Thymus (tissue), 11 donors: Measurements from ENCODE around the gene LRP1-AS. TPM values are rescaled to one million over a fixed set of nuclear protein-coding genes. Genes with fewer than 3 reads are reported as not detected.

ENCODE experiments used
- DNase-seq, 9 donors: peaks; one replicate each; pipeline ENCODE4 v3.0.0-alpha.2; 2013; ENCODE audit warnings: low spot score in 9 of 9, low read depth in 6 of 9, missing footprints in 1 of 9
- H3K27ac ChIP-seq, 2 donors: one replicate each; pipeline ENCODE4 v1.5.1; 2013; ENCODE audit warnings: control low read depth in 1 of 2, low read depth in 1 of 2, low read length in 1 of 2, mild to moderate bottlenecking in 1 of 2, moderate library complexity in 1 of 2
- H3K27me3 ChIP-seq, 2 donors: one replicate each; pipeline ENCODE4 v1.5.1; 2013; ENCODE audit warnings: low read length in 1 of 2; ENCODE audit not compliant: control insufficient read depth in 2 of 2, insufficient read depth in 1 of 2
- H3K36me3 ChIP-seq, 2 donors: one replicate each; pipeline ENCODE4 v1.5.1; 2013; ENCODE audit warnings: low read length in 1 of 2, mild to moderate bottlenecking in 1 of 2, moderate library complexity in 1 of 2; ENCODE audit not compliant: control insufficient read depth in 2 of 2, insufficient read depth in 2 of 2
- H3K4me1 ChIP-seq, 2 donors: one replicate each; pipeline ENCODE4 v1.5.1; 2013; ENCODE audit warnings: low read length in 2 of 2; ENCODE audit not compliant: control insufficient read depth in 2 of 2, insufficient read depth in 2 of 2
- H3K4me3 ChIP-seq, 2 donors: one replicate each; pipeline ENCODE4 v1.5.1; 2013; ENCODE audit warnings: low read length in 2 of 2, control low read depth in 1 of 2, mild to moderate bottlenecking in 1 of 2
- H3K9me3 ChIP-seq, 2 donors: one replicate each; pipeline ENCODE4 v1.5.1; 2013; ENCODE audit warnings: low read length in 1 of 2, mild to moderate bottlenecking in 1 of 2; ENCODE audit not compliant: control insufficient read depth in 2 of 2, insufficient read depth in 1 of 2
- WGBS: extraction: QIAGEN DNeasy Blood & Tissue Kit; methylation state at CpG from one replicate; pipeline ENCODE4 v1.1.7; 2013; 5-methylcytosine and 5-hydroxymethylcytosine counted together
- polyA plus RNA-seq: library from polyadenylated mRNA; stranded (reverse); fragments of 200-250 nt; gene quantifications from one replicate; pipeline ENCODE4 v1.2.3, GENCODE V29; 2013
- total RNA-seq: library from RNA; stranded (reverse); fragments of 120-200 nt; gene quantifications from one replicate; pipeline ENCODE4 v1.2.4, GENCODE V29; 2013
- donor health status: healthy.

The LRP1-AS gene
- total and polyA plus RNA-seq, 2 donors, result not detected

GRCh38 chr12:57142121-57142520 lies 5.3 kb downstream of the LRP1-AS start:
- DNase-seq, result no peak
- Histone ChIP-seq H3K27me3 (no peaks in the 10 kb centered on the region), H3K36me3 (peaks cover 0 to 4% of the 10 kb centered on the region in 2 donors), H3K4me1 (peaks cover 10 to 18% of the 10 kb centered on the region in 2 donors), H3K27ac (no peak overlapping the region), H3K9me3 (no peaks in the 10 kb centered on the region), H3K4me3 (no peak overlapping the region)
- 97% methylated on average over 9 of the region's 9 CpGs for WGBS

DNA sequence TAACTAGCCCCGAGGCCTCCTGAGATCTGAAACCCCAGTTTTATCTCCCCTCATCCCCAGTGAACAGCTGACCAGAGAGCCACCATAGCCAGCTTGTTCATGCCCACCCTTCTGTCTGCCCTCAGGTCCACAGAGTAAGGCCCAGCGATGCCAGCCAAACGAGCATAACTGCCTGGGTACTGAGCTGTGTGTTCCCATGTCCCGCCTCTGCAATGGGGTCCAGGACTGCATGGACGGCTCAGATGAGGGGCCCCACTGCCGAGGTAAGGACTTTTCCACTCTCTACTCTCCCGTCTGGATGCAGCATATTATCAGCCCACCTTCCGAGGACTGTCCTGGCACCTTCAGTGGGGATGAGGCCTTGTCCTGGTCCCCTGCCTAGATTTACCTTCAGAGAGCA lies 6.2 kb downstream of the LRP1-AS start:
- Histone ChIP-seq H3K4me1 (peaks cover 10 to 18% of the 10 kb centered on the region in 2 donors), H3K27ac (no peak overlapping the region), H3K27me3 (no peaks in the 10 kb centered on the region), H3K4me3 (no peak overlapping the region), H3K9me3 (no peaks in the 10 kb centered on the region), H3K36me3 (peaks cover 0 to 4% of the 10 kb centered on the region in 2 donors)
- WGBS, result 97% methylated on average over 8 of the region's 8 CpGs
- no peak for DNase-seq

DNA sequence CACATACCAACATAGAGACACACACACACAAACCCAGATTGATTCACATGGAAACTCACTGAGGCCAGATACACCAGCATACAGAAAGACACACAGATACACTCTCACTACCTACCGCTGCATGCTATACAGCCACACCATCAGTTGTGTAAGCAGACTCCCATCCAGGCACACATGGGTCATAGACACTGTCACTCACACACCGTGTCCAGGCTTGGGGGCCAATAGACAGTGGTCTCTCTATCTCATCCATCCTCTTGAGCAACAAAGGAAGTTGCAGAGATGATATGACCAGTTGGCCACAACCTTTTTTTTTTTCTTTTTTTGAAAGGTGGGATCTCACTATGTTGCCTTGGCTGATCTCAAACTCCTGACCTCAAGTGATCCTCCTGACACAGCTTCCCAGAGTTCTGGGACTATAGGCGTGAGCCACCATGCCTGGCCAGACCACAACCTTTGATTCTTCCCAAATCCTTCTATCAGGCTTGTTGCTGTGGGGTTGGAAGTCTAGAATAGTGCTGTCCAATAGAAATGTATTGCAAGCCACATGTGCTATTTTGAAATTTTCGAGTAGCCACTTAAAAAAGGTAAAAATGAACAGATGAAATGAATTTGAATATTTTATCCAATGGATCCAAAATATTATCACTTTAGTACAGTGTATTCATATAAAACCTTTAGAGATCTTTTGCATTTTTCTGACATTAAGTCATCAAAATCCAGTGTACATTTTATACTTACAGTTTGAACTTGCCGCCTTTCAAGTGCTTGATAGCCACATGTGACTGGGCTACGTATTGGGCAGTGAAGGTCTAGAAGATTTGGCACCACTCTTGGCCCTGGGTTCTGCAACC lies 7.4 kb downstream of the LRP1-AS start:
- 96% methylated on average over 6 of the region's 6 CpGs for WGBS

DNA sequence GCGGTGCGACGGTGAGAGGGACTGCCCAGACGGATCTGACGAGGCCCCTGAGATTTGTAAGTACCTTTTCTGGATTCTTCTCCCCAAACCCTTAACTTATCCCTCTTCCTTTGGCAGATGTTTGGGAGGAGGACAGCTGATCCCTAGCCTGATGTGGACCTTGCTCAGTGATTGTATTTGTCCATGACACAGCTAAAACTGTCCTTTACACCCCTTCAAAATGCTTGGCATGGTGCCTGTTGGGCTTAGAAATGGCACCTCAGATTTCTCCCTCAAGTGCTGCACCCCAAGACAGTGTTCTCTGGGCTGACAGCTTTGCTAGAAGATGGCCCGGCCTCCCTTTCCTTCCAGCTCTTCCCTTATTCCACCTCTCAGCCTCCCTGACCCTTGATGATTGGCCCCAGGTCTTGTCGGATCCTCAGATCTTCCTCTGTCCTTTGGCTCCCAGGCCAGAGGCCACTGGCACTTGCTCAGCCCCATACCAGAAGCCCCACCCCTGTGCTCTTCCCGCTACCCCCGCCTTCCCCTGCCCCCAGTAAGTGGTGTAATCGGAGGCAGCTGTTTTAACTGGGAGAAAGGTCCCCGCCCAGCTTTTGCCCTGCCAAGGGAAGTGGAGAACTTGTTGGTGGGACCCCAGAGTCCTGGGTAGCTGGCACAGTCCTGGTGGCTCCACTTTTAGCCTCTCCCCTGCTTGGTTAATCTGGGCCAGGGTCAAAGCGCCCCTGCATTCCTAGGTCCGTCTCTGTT lies 8.7 kb downstream of the LRP1-AS start:
- Histone ChIP-seq H3K9me3 (no peaks in the 10 kb centered on the region), H3K4me3 (no peak overlapping the region), H3K27me3 (peaks cover 0 to 5% of the 10 kb centered on the region in 2 donors), H3K4me1 (peaks cover 10 to 15% of the 10 kb centered on the region in 2 donors), H3K36me3 (no peaks in the 10 kb centered on the region), H3K27ac (no peak overlapping the region)
- DNase-seq, result no peak
- 94% methylated on average over 13 of the region's 13 CpGs for WGBS

More for the DNA sequence above, 7.4 kb downstream of the LRP1-AS start:
- H3K36me3 ChIP-seq, result peaks cover 0 to 2% of the 10 kb centered on the region in 2 donors
- peaks cover 10 to 18% of the 10 kb centered on the region in 2 donors for H3K4me1 ChIP-seq
- H3K27ac ChIP-seq, result peak overlapping the region in 1 of 2 donors; percentile 20
- no peaks in the 10 kb centered on the region for H3K9me3 ChIP-seq
- no peaks in the 10 kb centered on the region for H3K27me3 ChIP-seq
- no peak overlapping the region for H3K4me3 ChIP-seq
- DNase-seq, result no peak

GRCh38 chr12:57135527-57136326 lies 11.7 kb downstream of the LRP1-AS start:
- 89% methylated on average over 18 of the region's 18 CpGs for WGBS
- Histone ChIP-seq H3K36me3 (no peaks in the 10 kb centered on the region), H3K27me3 (peaks cover 2 to 33% of the 10 kb centered on the region in 2 donors), H3K27ac (no peak overlapping the region), H3K4me1 (no peaks in the 10 kb centered on the region), H3K4me3 (no peak overlapping the region), H3K9me3 (no peaks in the 10 kb centered on the region)
- DNase-seq, result no peak

DNA sequence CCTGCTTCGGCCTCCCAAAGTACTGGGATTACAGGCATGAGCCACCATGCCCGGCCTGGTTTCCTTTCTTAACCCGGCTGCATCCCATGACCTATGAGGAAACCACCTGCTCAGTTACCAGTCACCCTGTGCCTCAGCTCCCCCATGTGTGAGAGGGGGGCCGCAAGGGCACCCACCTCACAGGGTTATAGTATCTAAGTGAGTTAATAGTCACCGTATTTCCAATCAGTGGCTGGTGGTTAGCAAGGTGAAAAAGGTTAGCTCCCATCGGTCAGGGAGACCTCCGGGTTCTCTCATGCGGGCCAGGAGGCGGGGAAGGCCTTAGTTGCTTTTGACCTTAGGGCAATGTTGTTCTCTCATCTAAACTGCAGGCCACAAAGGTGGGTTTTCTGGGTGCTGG lies 12.5 kb downstream of the LRP1-AS start:
- no peak overlapping the region for H3K4me3 ChIP-seq
- 96% methylated on average over 9 of the region's 9 CpGs for WGBS
- no peaks in the 10 kb centered on the region for H3K36me3 ChIP-seq

GRCh38 chr12:57133916-57134315 lies 13.5 kb downstream of the LRP1-AS start:
- no peak for DNase-seq
- Histone ChIP-seq H3K27ac (no peak overlapping the region), H3K4me3 (no peak overlapping the region), H3K4me1 (peaks cover under 1 to 5% of the 10 kb centered on the region in 2 donors), H3K36me3 (no peaks in the 10 kb centered on the region), H3K9me3 (no peaks in the 10 kb centered on the region), H3K27me3 (peaks cover 20 to 51% of the 10 kb centered on the region in 2 donors)
- WGBS, result 92% methylated on average over 6 of the region's 6 CpGs

More for the DNA sequence above, 12.5 kb downstream of the LRP1-AS start:
- H3K9me3 ChIP-seq, result no peaks in the 10 kb centered on the region
- no peak for DNase-seq
- no peak overlapping the region for H3K27ac ChIP-seq
- peaks cover 10 to 41% of the 10 kb centered on the region in 2 donors for H3K27me3 ChIP-seq
- no peaks in the 10 kb centered on the region for H3K4me1 ChIP-seq

- DNase-seq, result no peak
- Histone ChIP-seq H3K9me3 (no peaks in the 10 kb centered on the region), H3K27me3 (peaks cover 25 to 59% of the 10 kb centered on the region in 2 donors), H3K36me3 (no peaks in the 10 kb centered on the region), H3K4me3 (no peak overlapping the region), H3K27ac (no peak overlapping the region), H3K4me1 (peaks cover 4 to 10% of the 10 kb centered on the region in 2 donors)
- WGBS, result 92% methylated on average over 4 of the region's 4 CpGs
These were observed 14.3 kb downstream of the LRP1-AS start for GRCh38 chr12:57133013-57133569.
